Esophagus muscularis mucosa (tissue), 3 donors: Measurements from ENCODE around the gene AKIP1.

Experiments
- CTCF ChIP-seq, 3 experiments: fragments of 200-600 bp in 2 of 3; fragments of 450-650 bp in 1 of 3; sonication (generic) in 2 of 3; IDR thresholded peaks; one replicate each; pipeline ENCODE4 v1.5.1; 2017 to 2019; ENCODE audit warnings: antibody characterized with exemption in 3 of 3, mild to moderate bottlenecking in 2 of 3, moderate library complexity in 1 of 3
- POLR2A ChIP-seq: fragments of 450-650 bp; IDR thresholded peaks from one replicate; pipeline ENCODE4 v1.6.1; 2017; ENCODE audit warnings: antibody characterized with exemption, moderate library complexity, mild to moderate bottlenecking, low read depth

GRCh38 chr11:8930456-8931175 is 19.6 kb downstream of the AKIP1 start:
- no peak for TF ChIP-seq POLR2A
- no peak for TF ChIP-seq CTCF (IDR thresholded peaks at IDR 0.05)
